ENCODE data around the gene LMBRD2.

DNA sequence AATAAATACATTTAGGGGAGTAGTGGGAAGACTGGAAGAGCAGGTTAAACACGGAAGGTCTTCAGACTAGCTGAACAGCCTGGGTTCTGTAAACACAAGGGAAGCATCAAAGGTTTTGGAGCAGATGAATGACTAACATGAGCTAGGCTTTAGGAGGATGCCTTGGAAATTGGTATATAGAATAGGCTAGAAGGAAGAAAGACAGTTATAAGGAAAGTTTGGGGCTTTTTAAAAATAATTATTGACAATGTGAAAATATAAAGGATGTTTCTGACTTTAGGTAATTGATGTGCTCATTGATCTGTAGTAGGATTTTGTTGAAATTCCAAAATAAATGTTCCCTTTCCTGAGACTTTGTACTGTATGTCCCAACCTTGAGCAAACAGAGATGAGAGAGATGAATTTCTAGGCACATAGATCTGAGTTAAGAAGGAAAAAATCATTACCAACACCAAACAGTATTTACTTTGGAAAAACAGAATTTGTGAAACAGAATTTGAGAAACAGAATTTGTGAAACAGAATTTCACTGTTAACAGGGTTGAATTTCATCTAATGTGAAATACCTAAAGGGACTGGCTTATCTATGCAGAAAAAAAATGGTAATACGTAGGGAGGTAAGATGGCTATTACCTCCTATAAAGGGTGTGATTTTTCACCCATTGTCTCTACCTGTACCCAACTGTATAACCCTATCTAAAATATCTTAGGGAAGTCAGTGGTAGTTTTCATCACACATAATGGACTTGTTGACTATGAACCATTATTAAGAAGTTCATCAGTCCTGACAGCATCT, 29.1 kb upstream of the LMBRD2 start:
- TF ChIP-seq, protein P1, sequence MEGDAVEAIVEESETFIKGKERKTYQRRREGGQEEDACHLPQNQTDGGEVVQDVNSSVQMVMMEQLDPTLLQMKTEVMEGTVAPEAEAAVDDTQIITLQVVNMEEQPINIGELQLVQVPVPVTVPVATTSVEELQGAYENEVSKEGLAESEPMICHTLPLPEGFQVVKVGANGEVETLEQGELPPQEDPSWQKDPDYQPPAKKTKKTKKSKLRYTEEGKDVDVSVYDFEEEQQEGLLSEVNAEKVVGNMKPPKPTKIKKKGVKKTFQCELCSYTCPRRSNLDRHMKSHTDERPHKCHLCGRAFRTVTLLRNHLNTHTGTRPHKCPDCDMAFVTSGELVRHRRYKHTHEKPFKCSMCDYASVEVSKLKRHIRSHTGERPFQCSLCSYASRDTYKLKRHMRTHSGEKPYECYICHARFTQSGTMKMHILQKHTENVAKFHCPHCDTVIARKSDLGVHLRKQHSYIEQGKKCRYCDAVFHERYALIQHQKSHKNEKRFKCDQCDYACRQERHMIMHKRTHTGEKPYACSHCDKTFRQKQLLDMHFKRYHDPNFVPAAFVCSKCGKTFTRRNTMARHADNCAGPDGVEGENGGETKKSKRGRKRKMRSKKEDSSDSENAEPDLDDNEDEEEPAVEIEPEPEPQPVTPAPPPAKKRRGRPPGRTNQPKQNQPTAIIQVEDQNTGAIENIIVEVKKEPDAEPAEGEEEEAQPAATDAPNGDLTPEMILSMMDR (IDR thresholded peaks at IDR 0.05; ENCODE audit: borderline replicate concordance, extremely low read depth, low read length, poor library complexity, severe bottlenecking), result no peak
- TF ChIP-seq EZH2 (IDR thresholded peaks at IDR 0.05; ENCODE audit: borderline replicate concordance, low read depth, low read length, severe bottlenecking), result no peak

All from DND-41 (cell line).